Breast epithelium (tissue), 4 donors: ENCODE results near the gene DRD2. TPM values are rescaled to one million over a fixed set of nuclear protein-coding genes. Genes with fewer than 3 reads are reported as not detected.
A peak's percentile ranks its signal among the peaks of the same experiment; 100 is the strongest.

ENCODE experiments used
- DNase-seq, 2 donors: peaks; one replicate each; pipeline ENCODE4 v3.0.0-alpha.2; 2019; ENCODE audit warnings: low spot score in 2 of 2
- H3K27ac ChIP-seq, 2 donors: fragments of 200-600 bp; sonication (generic) in 1 of 2; one replicate each; pipeline ENCODE4 v1.5.1; 2016 to 2019; ENCODE audit warnings: mild to moderate bottlenecking in 1 of 2
- H3K27me3 ChIP-seq, 2 donors: fragments of 200-600 bp; sonication (generic) in 1 of 2; one replicate each; pipeline versions ENCODE4 v1.5.1 to v1.6.0; 2017 to 2019; ENCODE audit warnings: control low read depth in 1 of 2, mild to moderate bottlenecking in 1 of 2
- H3K36me3 ChIP-seq: fragments of 200-600 bp; one replicate; pipeline ENCODE4 v1.5.1; 2019
- H3K4me1 ChIP-seq, 2 donors: fragments of 200-600 bp; sonication (generic); one replicate each; pipeline ENCODE4 v1.5.1; 2016 to 2019; ENCODE audit warnings: control low read depth in 1 of 2
- H3K4me3 ChIP-seq, 3 donors: fragments of 200-600 bp; sonication (generic); 1 replicate in 2 of 3; 2 replicates in 1 of 3; pipeline ENCODE4 v1.5.1; 2016 to 2019; ENCODE audit warnings: mild to moderate bottlenecking in 3 of 3, moderate library complexity in 2 of 3
- H3K9me3 ChIP-seq, 2 donors: fragments of 200-600 bp; sonication (generic) in 1 of 2; one replicate each; pipeline ENCODE4 v1.5.1; 2016 to 2019; ENCODE audit warnings: control low read depth in 1 of 2
- POLR2A ChIP-seq: fragments of 450-650 bp; IDR thresholded peaks from one replicate; pipeline ENCODE4 v1.6.1; 2016; ENCODE audit warnings: antibody characterized with exemption, mild to moderate bottlenecking, moderate library complexity
- POLR2AphosphoS5 ChIP-seq, 3 donors: sonication (generic); formaldehyde crosslinking; IDR thresholded peaks; one replicate each; pipeline ENCODE4 v1.6.1; 2017; ENCODE audit warnings: antibody characterized with exemption in 3 of 3
- intact Hi-C: fragments of 100-400 bp; cut with DNase I; formaldehyde crosslinking; loops from one replicate; pipeline ENCODE4 v1.15.1; 2023; ENCODE audit warnings: low total_unique reads
- total RNA-seq, 3 donors: library from RNA; depleted of rRNA; stranded (reverse); fragments of >200 nt; gene quantifications; one replicate each; pipeline ENCODE4 v1.1.0, GENCODE V29; 2016
- TF ChIP-seq, protein P1 (sequence below), 3 donors: fragments of 450-650 bp; IDR thresholded peaks; one replicate each; pipeline ENCODE4 v1.5.1; 2016 to 2017; ENCODE audit warnings: antibody characterized with exemption in 3 of 3, mild to moderate bottlenecking in 3 of 3, moderate library complexity in 3 of 3

Gene DRD2
- total RNA-seq, 3 donors from 2014 or later = 0.16 to 8.5 (median 0.33) TPM

- TF ChIP-seq POLR2AphosphoS5 (IDR thresholded peaks at IDR 0.05) = no peak
- no peak for TF ChIP-seq POLR2A
- TF ChIP-seq, protein P1, sequence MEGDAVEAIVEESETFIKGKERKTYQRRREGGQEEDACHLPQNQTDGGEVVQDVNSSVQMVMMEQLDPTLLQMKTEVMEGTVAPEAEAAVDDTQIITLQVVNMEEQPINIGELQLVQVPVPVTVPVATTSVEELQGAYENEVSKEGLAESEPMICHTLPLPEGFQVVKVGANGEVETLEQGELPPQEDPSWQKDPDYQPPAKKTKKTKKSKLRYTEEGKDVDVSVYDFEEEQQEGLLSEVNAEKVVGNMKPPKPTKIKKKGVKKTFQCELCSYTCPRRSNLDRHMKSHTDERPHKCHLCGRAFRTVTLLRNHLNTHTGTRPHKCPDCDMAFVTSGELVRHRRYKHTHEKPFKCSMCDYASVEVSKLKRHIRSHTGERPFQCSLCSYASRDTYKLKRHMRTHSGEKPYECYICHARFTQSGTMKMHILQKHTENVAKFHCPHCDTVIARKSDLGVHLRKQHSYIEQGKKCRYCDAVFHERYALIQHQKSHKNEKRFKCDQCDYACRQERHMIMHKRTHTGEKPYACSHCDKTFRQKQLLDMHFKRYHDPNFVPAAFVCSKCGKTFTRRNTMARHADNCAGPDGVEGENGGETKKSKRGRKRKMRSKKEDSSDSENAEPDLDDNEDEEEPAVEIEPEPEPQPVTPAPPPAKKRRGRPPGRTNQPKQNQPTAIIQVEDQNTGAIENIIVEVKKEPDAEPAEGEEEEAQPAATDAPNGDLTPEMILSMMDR (IDR thresholded peaks at IDR 0.05) = no peak
- Histone ChIP-seq H3K4me3 (no peak overlapping the region), H3K4me1 (no peaks in the 10 kb centered on the region), H3K27ac (no peak overlapping the region), H3K9me3 (no peaks in the 10 kb centered on the region), H3K36me3 (no peaks in the 10 kb centered on the region), H3K27me3 (peaks cover 0 to 11% of the 10 kb centered on the region in 2 donors)
- no peak for DNase-seq
- intact Hi-C loops = no loop called here
Observed at GRCh38 chr11:113392236-113392921, 82.8 kb downstream of the DRD2 start.

- no peak for DNase-seq
- Histone ChIP-seq H3K4me3 (no peak overlapping the region), H3K27me3 (peaks cover 0 to 11% of the 10 kb centered on the region in 2 donors), H3K9me3 (no peaks in the 10 kb centered on the region), H3K4me1 (no peaks in the 10 kb centered on the region), H3K27ac (no peak overlapping the region), H3K36me3 (no peaks in the 10 kb centered on the region)
- TF ChIP-seq, protein P1 (IDR thresholded peaks at IDR 0.05) = no peak
- TF ChIP-seq POLR2A = no peak
- TF ChIP-seq POLR2AphosphoS5 (IDR thresholded peaks at IDR 0.05) = no peak
- intact Hi-C loops = no loop called here
Observed at GRCh38 chr11:113389272-113389671, 85.9 kb downstream of the DRD2 start.

- TF ChIP-seq, protein P1 (IDR thresholded peaks at IDR 0.05) = peak in 2 of 3 donors; percentile 46 to 69
- TF ChIP-seq POLR2A = no peak
- intact Hi-C loops = no loop called here
- Histone ChIP-seq H3K27ac (peak within 1 kb of the TSS; percentile 54 to 70), H3K36me3 (no peaks in the 10 kb centered on the region), H3K27me3 (peaks cover 0 to 11% of the 10 kb centered on the region in 2 donors), H3K4me1 (no peaks in the 10 kb centered on the region), H3K9me3 (no peaks in the 10 kb centered on the region), H3K4me3 (peak within 1 kb of the TSS in 2 of 3 donors; percentile 50 to 64)
- DNase-seq = peak in 1 of 2 donors; percentile 35
Observed at GRCh38 chr11:113387605-113388211, 87.5 kb downstream of the DRD2 start, which contains the start of gene ANKK1. ANKK1 (plus strand) TSS chr11:113387779; CDS start chr11:113387885, 106 bp downstream.

GRCh38 chr11:113386866-113387265 is 88.3 kb downstream of the DRD2 start:
- H3K4me3 ChIP-seq = no peak overlapping the region
- H3K36me3 ChIP-seq = no peaks in the 10 kb centered on the region
- H3K27ac ChIP-seq = peak overlapping the region; percentile 54 to 70
- peaks cover 0 to 11% of the 10 kb centered on the region in 2 donors for H3K27me3 ChIP-seq
- DNase-seq = no peak
- intact Hi-C loops = no loop called here
- H3K4me1 ChIP-seq = no peaks in the 10 kb centered on the region
- TF ChIP-seq, protein P1 (IDR thresholded peaks at IDR 0.05) = no peak
- TF ChIP-seq POLR2A (no peak), POLR2AphosphoS5 (IDR thresholded peaks at IDR 0.05) (no peak)
- no peaks in the 10 kb centered on the region for H3K9me3 ChIP-seq

DNA sequence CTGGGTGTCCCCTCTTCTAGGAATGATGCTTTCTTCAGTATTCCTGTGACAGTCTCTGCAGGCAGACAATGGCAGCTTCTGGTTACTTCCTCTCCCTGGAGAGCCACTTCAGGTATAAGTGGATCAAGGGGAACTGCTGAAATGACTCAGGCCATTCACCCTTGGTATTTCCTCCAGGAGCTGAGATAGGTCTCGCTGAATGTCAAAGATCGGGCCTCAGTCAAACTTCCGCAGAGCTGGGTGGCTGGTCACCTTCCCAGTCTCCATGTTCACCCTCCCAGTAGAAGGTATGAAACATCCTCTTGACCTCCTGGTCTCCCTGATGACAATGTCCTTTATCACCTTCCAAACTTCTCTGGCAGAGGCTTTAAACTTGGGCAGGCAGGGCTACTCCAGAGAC is 89.4 kb downstream of the DRD2 start:
- no peaks in the 10 kb centered on the region for H3K4me1 ChIP-seq
- TF ChIP-seq POLR2A (no peak), POLR2AphosphoS5 (IDR thresholded peaks at IDR 0.05) (no peak)
- TF ChIP-seq, protein P1 (IDR thresholded peaks at IDR 0.05) = no peak
- DNase-seq = no peak
- no peak overlapping the region for H3K4me3 ChIP-seq
- H3K9me3 ChIP-seq = no peaks in the 10 kb centered on the region
- H3K27me3 ChIP-seq = peaks cover 0 to 11% of the 10 kb centered on the region in 2 donors
- H3K27ac ChIP-seq = peak overlapping the region; percentile 56 to 73
- intact Hi-C loops = no loop called here
- no peaks in the 10 kb centered on the region for H3K36me3 ChIP-seq
